Kidney (tissue), 14 donors: ENCODE data around the gene OSTF1. TPM values are rescaled to one million over a fixed set of nuclear protein-coding genes. Genes with fewer than 3 reads are reported as not detected.
A peak's percentile ranks its signal among the peaks of the same experiment; 100 is the strongest.

Experiments used
- DNase-seq, 5 donors: peaks; one replicate each; pipeline ENCODE4 v3.0.0-alpha.2; 2013 to 2020
- FAIRE-seq: peaks from 2 replicates; lab custom pipeline; 2012; peaks lifted over from hg19 to GRCh38; lab: Jason Lieb, UNC
- H3K27ac ChIP-seq, 2 donors: one replicate each; pipeline ENCODE4 v1.7.0; 2013; ENCODE audit warnings: low read depth in 2 of 2, low read length in 2 of 2, inconsistent platforms in 1 of 2
- H3K27me3 ChIP-seq: one replicate; pipeline ENCODE4 v1.7.1; 2013; ENCODE audit warnings: low read length, inconsistent platforms; ENCODE audit not compliant: control insufficient read depth, insufficient read depth
- H3K36me3 ChIP-seq, 3 donors: one replicate each; pipeline versions ENCODE4 v1.7.0 to v1.7.1; 2013; ENCODE audit warnings: low read length in 3 of 3, control low read depth in 1 of 3, inconsistent platforms in 1 of 3; ENCODE audit not compliant: insufficient read depth in 3 of 3, control insufficient read depth in 2 of 3
- H3K4me1 ChIP-seq, 3 donors: one replicate each; pipeline versions ENCODE4 v1.7.0 to v1.7.1; 2013; ENCODE audit warnings: low read length in 3 of 3, inconsistent platforms in 1 of 3, low read depth in 1 of 3; ENCODE audit not compliant: control insufficient read depth in 2 of 3, insufficient read depth in 2 of 3
- H3K4me3 ChIP-seq, 3 donors: one replicate each; pipeline versions ENCODE4 v1.7.0 to v1.8.1; 2013; ENCODE audit warnings: low read length in 3 of 3, control low read depth in 1 of 3, inconsistent platforms in 1 of 3
- H3K9ac ChIP-seq, 3 donors: one replicate each; pipeline versions ENCODE4 v1.7.0 to v1.7.1; 2013; ENCODE audit warnings: low read length in 3 of 3, control low read depth in 1 of 3, inconsistent platforms in 1 of 3
- H3K9me3 ChIP-seq, 3 donors: one replicate each; pipeline versions ENCODE4 v1.7.0 to v1.7.1; 2013; ENCODE audit warnings: low read length in 3 of 3, control low read depth in 1 of 3, inconsistent platforms in 1 of 3; ENCODE audit not compliant: control insufficient read depth in 2 of 3, insufficient read depth in 1 of 3
- intact Hi-C: fragments of 100-400 bp; cut with DNase I; formaldehyde crosslinking; loops from one replicate; pipeline ENCODE4 v1.11.1; 2022
- polyA plus RNA-seq: library from polyadenylated mRNA; stranded (reverse); fragments of 350-450 nt; fragmentation: Illumina TruSeq; extraction: RNeasy Lipid Tissue Mini Kit (QIAGEN cat#74804); gene quantifications from one replicate; pipeline ENCODE4 v1.2.3, GENCODE V29; 2014; ENCODE audit warnings: low read depth, low replicate concordance; ENCODE audit not compliant: insufficient read depth
- total RNA-seq: library from RNA; stranded (reverse); fragmentation: NEBNext Ultra II Directional; extraction: Animal tissue kit (Norgen Biotek cat#: 25700); gene quantifications from one replicate; pipeline ENCODE4 v1.2.1, GENCODE V29; 2021
- TF ChIP-seq, protein P1 (sequence below): IDR thresholded peaks from 3 replicates; pipeline ENCODE4 v1.5.1; 2012; ENCODE audit warnings: mild to moderate bottlenecking, moderate library complexity, borderline replicate concordance; ENCODE audit not compliant: insufficient read depth; ENCODE audit errors: extremely low read depth
- donor health status: control.
- donor health status: control.
- donor health status: control.
- donor health status: control.
- donor health status: control.
- donor health status: DM: yes; HTN: yes; CAD: no.
- donor health status: Normal renal cell carcinoma (clear cell type).

OSTF1 gene
- total and polyA plus RNA-seq, 2 donors from 2014 or later = 42.8 to 52.7 TPM

DNA sequence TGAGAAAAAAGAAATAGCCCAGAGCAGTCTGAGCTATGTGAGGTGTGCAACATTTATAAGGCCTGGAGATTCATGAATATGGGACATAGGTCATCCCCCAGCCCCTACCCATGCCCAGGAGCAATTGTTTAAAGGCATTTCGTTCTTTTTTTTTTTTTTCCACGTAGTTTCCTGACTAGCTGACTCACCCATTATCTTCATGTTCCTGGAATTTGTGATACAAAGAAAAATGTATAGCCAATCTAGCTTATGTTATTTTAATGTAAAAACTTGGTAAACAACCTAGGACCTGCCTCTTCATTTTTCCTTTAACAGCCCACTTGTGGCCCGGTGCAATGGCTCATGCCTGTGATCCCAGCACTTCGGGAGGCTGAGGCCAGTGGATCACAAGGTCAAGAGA is 81.3 kb downstream of the OSTF1 start:
- no peak overlapping the region for H3K9ac ChIP-seq

DNA sequence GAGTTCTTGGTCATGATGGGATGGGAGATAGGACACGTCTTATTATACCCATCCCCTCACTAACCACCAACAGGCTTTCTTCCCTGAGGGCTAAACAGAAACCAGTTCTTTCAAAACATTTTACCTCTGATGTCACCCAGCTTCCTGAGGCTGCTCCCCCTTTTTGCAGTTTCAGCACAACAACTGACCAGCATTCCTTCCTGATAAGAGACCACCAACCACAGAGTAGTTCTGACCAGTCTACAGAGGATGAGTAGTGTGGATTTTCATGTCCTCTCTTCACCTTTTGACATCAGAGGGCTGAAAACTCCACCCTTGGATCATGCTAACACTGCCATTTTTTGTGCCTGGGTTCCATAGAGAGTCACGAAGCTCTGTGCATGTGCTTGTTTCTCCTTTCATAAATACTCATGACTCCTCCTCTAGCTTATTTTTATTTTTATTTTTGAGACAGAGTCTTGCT is 82.6 kb downstream of the OSTF1 start:
- Histone ChIP-seq H3K36me3 (no peaks in the 10 kb centered on the region), H3K4me1 (no peaks in the 10 kb centered on the region), H3K9me3 (peaks cover 0 to 2% (median 0%) of the 10 kb centered on the region in 3 donors), H3K9ac (no peak overlapping the region), H3K4me3 (no peak overlapping the region), H3K27ac (no peak overlapping the region), H3K27me3 (no peaks in the 10 kb centered on the region)
- FAIRE-seq (no peak), DNase-seq (no peak)
- intact Hi-C loops = no loop called here
- TF ChIP-seq, protein P1, sequence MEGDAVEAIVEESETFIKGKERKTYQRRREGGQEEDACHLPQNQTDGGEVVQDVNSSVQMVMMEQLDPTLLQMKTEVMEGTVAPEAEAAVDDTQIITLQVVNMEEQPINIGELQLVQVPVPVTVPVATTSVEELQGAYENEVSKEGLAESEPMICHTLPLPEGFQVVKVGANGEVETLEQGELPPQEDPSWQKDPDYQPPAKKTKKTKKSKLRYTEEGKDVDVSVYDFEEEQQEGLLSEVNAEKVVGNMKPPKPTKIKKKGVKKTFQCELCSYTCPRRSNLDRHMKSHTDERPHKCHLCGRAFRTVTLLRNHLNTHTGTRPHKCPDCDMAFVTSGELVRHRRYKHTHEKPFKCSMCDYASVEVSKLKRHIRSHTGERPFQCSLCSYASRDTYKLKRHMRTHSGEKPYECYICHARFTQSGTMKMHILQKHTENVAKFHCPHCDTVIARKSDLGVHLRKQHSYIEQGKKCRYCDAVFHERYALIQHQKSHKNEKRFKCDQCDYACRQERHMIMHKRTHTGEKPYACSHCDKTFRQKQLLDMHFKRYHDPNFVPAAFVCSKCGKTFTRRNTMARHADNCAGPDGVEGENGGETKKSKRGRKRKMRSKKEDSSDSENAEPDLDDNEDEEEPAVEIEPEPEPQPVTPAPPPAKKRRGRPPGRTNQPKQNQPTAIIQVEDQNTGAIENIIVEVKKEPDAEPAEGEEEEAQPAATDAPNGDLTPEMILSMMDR = no peak

More for the DNA sequence above, 81.3 kb downstream of the OSTF1 start:
- Histone ChIP-seq H3K27me3 (no peaks in the 10 kb centered on the region), H3K4me3 (no peak overlapping the region), H3K27ac (no peak overlapping the region), H3K4me1 (no peaks in the 10 kb centered on the region), H3K36me3 (no peaks in the 10 kb centered on the region), H3K9me3 (peaks cover 0 to 2% (median 0%) of the 10 kb centered on the region in 3 donors)
- no peak for FAIRE-seq
- DNase-seq = no peak
- TF ChIP-seq, protein P1 = no peak
- intact Hi-C loops = no loop called here

DNA sequence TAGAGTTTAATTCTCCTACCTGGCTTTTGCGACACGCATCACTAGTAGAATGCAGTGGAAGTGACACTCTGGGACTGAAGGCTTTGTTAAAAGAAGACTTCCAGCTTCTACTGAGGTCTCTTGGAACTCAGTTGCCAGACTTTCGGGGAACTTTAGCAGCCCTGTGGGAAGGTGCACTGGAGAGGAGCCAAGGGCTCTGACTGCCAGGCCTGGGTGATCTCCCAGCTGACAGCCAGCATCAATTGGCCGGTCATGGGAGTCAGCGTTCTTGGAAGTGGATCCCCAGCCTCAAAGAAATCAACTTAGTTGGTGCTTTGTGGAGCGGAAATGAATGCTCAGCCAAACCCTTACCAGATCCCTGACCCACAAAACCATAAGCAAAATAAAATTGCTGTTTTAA is 87.1 kb downstream of the OSTF1 start:
- Histone ChIP-seq H3K27ac (no peak overlapping the region), H3K27me3 (no peaks in the 10 kb centered on the region), H3K4me1 (no peaks in the 10 kb centered on the region), H3K36me3 (no peaks in the 10 kb centered on the region), H3K9ac (no peak overlapping the region), H3K4me3 (no peak overlapping the region), H3K9me3 (no peaks in the 10 kb centered on the region)
- intact Hi-C loops = no loop called here
- DNase-seq (peak in 1 of 5 donors; percentile 10), FAIRE-seq (no peak)
- TF ChIP-seq, protein P1 = no peak

DNA sequence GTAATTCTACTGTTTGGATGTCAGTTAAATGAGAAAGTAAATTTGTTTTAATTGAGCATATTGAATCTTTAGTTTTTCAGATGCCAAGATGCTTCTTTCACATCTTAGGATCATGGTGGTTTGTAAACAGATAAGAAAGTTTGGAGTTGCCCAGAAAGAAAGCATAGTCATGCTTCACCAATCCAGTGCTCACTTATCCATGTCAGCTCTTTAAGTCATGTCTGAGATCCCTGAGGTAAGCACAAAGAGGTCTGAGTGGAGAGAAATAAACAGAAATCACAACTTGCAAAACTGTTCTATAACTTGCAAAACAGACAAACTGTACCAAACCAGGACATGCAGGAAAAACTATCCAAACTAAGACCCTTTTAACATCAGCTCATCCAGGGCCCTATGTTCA is 87.7 kb downstream of the OSTF1 start:
- FAIRE-seq = no peak
- Histone ChIP-seq H3K27me3 (no peaks in the 10 kb centered on the region), H3K4me1 (no peaks in the 10 kb centered on the region), H3K4me3 (no peak overlapping the region), H3K9me3 (no peaks in the 10 kb centered on the region), H3K27ac (no peak overlapping the region), H3K36me3 (no peaks in the 10 kb centered on the region), H3K9ac (no peak overlapping the region)
- DNase-seq = peak in 1 of 5 donors; percentile 31
- TF ChIP-seq, protein P1 = no peak
- intact Hi-C loops = no loop called here
